Endothelial cell of hepatic sinusoid (primary cell): ENCODE results near the gene KAZN.

ENCODE experiments used
- in situ Hi-C: cut with HindIII; loops from 2 replicates; pipeline ENCODE4 v1.10.0; 2017; ENCODE audit warnings: low sequenced_read_pairs

KAZN gene

DNA sequence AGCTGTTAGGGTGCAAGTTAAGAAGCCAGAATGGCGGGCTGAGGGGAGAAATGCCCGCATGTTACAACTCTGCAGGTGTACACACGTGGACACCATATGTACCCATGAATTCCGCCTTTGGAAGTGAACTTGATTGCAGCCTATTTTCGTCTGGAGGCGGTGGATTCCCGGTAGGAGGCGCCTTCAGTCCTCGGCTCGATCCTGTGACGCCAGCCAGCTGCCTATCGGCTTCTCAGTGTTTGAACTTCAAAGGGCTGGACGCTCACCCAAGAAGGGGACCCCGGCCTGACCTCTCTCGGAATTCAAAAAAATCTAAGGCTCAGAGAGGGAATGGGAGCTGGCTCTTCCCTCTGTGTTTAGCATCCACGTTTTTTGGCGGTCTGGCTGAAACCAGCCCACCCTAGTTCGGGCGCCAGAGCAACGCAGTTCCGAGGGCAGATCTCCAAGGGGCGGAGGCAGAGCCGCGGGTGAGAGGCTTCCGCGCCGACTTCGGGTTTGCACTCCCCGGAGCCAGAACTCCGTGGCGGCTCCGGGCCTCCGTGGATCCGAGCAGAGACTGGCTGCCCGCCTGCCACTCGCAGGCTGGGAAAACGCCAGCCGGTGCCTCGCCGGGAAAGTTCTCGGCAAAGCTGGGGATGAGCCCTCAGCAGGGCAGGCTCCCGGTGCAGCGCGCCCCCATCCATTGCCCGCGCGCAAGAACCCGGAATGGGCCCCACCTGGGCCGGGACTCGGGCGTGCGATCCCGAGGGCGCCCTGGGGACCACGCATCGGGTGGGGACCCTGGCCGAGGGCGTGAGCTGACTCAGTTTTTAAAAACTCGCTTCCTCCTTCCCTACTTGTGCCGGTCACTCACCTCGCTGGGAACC, 554.1 kb downstream of the KAZN start:
- in situ Hi-C loops: no loop called here

DNA sequence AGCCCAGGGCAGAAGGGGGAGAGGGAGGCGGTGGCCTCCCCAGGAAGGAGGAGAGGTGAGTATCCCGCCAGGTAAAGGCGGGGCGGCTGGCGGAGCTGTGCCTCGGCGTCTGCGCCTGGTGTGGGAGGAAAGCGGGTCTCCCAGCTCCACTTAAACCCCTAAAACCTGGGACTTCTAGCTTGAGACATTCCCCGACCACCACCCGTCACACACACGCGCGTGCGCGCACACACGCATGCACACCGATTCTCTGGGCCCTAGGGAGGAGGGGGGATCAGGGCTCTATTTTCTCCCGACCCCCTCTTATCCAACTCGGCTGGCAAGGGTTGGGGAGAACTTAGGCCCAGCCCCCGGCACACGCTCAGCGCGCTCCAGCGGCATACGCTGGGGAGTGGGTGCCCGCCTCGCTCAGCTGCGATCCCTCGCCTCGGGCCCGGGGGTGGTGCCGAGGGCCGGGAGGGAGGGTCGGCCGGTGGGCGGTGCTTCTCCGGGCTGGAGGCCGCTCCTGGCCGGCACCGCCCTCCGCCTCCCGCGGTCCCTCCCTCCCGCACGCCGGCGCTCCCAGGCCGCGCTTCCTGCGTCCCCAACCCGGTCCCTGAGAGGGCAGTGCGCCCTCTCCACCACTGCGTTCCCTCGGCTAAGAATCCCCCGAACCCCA, 554.8 kb downstream of the KAZN start, which contains the start of gene TMEM51:
TMEM51 (plus strand) TSS at position 564 of the 658 bp plus-strand sequence. CDS start 61,341 bp downstream, outside the sequence.
- in situ Hi-C loops: no loop called here

DNA sequence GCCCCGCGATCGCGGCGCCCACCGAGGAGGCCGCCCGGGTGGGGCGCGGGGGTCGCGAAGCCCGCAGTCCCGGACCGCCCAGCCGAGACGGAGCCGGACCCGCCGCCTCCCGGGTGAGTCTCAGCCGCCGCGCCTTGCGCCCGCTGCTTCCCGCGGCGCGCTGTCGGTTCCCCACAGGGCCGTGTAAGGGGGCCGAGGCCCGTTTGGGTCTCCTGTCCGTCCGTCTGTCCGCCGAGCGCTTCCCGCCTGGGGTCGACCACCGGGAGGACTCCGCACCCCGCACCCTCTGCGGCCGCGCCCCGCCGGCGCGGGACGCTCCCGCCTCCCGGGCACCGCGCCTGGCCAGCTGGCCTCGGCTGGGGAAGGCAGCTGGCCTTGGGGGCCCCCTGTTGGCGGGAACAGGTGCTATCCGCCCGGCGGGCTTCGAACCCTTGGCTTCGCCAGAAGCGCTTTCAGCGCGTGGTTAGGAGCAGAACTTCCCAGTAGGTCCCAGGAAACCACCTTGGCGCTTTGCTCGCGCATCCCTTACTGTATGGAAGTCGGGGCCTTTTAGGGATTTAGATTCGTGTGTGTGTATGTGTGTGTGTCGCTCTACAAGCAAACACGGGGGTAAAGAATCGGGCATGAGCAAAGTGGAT, 555.5 kb downstream of the KAZN start:
- in situ Hi-C loops: no loop called here

DNA sequence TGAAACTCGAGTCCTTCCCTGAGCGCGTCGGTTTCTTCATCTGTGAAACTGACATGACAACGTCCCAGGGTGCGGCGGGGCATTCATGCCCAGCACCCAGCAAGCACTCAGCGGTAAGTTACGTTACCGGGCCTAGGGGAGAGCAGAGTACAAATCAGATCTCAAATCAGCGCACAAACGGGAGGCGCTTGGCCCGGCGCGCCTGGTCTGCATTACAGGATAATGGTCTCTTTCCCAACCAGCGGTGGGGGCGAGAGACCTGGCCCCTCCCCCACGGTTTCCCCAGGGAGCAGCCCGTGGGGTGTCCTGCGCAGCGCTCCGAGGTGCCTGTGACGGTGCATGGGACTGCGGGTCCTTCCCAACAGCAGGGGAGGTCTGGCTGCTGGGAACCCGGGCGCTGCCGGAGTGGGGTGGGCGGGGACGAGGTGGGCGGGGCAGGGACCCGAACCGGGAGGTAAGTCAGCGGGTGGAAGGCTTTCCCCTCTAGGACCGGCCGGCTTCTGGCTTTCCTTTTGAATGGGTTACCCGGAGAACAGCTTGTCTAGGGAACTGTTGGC, 556.1 kb downstream of the KAZN start:
- in situ Hi-C loops: no loop called here

DNA sequence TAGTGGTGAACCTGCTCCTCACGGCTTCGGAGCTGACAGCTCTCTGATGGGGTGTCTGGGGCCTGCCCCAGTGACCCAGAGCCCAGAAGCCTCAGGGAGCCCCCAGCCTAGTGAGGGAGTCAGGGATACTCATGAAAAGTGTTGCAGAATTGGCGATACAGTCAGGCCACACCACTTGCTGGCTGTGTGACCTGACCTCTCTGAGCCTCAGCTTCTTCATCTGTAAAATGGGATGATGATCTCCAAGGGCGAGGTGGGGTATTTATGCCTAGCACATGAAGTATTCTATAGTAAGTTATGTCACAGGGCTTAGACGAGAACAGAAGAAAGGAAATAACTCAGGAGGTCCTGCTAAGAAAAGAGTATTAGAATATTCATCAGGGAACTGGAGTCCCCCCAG, 556.7 kb downstream of the KAZN start:
- in situ Hi-C loops: no loop called here

DNA sequence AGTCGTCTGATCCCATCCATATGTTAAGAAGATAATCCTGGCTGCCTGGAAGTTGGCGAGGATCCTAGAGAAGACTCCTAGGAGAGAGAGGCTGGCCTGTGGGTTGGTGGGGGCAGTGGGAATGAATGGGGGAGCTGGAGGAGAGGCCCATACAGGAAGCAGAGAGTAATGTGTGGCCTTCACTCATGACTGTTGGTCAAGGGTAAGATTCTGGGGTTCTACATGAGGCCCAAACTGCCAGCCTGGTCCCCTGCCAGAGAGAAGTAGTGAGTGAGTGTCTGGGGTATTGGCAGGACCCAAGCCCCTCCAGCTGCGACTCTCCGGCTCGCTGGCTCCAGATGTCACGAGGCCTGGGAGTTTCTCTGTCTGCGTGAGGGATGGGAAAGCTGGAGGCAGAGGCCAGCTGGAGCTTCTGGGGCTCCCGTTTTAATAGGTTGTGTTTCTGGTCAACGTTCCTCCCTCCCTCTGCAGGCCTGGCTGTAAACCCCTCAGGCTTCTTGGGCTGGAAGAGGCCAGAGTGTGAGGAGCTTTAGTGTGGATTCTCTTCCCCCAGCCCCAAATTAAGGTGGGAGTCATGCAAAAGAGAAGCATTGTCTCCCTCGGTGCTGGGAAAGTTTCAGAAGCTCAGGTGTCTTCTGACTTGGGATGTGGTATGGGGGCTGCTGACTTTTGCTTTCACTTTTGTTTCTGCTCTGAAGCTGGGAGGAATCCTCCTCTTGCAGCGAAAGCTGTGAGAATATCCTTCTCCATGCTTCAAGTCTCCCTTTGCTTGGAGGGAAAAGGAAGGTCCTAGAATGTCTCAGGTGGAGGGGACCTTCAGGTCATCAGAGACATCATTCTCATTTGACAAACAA, 557.6 kb downstream of the KAZN start:
- in situ Hi-C loops: no loop called here

DNA sequence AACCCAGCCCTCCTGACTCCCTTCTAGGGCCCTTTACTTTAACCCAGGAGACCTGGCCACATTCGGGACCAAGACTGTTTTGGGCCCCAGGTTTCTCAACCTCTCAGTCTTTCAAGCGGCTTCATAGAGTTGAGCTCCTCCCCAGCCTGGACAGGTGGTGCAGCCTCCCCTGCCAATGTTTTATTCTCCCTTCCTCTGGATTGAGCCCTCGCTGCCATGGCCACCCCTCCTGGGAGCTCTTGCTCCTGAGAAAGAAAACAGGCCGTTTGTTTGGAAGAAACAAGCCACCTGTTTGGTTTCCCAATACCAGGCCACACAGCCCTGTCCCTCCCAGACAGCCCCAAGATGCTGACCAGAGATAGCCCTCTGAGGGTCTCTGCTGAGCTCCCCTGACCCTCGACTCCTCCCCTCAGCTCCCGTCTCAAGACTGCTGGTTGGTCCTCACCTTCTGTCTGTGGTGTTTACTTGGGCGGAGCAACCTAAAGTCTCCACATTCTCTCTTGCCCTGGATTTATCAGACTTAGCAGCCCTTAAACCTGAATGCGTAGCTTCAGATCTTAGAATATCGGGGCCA, 558.4 kb downstream of the KAZN start:
- in situ Hi-C loops: no loop called here

DNA sequence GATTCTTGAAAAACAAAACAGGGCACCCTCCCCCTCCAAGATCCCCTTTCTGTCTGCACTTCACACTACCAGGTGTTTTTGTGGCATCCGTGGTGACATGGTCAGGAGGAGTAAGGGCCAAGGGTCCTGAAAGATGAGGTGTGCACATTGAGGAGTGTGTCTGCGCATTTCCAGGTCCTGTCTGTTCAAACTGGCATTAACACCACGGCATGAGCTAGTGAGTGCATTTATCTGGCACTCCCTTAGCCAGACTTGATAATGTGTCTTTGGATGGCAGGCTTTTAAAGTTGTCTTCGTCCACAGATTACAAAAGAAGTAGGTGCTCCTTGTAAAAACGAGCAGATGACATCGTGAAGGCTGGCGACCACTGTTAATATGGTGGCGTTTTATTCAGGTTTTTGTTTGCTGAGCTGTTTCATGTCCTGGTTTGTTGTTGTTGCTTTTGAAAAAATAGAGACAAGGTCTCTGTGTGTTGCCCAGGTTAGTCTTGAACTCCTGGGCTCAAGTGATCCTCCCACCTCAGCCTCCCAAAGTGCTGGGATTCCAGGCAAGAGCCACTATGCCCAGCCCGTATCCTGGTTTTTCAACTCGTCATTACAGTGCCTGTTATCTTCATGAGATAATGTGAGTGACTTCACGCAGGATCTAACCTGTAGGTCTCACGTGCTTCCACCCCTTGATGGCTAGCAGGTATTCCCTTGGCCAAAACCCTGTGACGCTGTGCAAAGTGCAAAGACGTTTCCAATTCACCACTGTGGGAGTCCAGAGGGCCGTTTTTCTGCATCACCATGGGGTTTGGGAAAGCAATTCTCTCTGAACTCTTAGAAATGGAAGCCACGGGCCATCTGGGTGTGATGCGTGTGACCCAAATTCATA, 559.3 kb downstream of the KAZN start:
- in situ Hi-C loops: no loop called here

DNA sequence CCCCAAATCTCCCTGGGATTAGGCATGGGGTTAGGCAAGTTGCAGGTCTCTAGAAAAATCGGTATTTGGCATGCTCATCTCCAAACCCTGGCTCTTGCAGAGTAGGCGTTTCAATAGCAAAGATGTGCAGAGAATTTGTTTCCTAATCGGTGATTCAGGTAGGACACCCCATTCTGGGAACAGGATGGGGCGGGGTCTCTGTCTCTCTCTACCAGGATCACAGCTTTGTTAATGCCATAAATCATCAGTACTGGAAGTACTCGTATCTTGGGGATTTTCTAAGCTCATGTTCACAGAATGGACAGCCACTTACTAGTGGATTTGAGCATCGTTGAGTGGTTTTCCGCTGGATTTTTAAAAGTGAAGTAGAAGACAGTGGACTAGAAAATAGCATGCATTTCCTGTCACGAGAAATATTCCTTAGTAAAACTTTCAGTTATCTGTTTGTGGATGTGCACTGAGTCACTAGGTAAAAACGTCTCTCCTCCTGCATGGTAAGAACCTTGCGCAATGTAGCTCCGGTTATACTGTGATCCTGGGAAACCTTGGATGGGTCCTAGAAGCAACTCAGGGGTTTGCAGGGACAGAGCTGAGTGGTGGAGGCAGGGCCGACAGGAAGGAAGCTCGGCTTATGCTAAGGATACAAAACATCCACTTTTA, 560.2 kb downstream of the KAZN start:
- in situ Hi-C loops: no loop called here

DNA sequence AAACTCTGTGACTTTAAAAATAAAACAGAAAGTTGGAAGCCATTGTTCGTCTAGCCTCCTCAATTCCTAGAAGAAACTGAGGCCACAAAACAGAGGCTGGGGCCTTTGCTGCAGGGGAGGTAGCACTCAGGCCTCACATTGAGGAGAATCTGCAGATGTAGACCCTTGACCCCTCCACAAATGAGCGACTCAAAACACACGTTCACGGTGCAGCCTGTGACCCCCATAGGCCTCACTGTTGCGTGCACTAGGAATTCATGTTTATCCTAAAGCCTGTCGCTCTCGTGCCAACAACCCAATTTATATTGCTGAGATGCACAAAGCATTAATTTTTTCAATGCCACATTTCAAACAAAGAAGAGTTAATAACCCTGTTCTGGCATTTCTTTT, 560.7 kb downstream of the KAZN start:
- in situ Hi-C loops: no loop called here

DNA sequence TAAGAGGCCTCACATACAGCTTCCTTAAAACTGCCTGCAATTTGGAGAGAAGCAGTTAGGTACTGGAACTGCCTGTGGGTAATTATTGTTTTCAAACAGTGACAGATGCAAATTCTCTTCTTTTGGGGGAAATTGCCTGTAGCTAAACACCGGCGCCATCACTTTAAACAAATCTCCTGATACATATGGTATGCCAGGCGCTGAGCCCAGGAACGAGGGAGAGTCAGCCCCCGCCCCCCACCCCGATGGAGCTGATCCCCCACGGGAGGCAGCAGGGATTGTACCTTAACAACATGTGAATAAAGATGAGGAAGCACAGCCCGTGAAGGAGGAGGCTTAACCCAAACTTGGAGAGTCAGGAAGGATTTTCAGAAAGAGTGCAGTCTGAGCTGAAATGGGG, 562.1 kb downstream of the KAZN start:
- in situ Hi-C loops: no loop called here

DNA sequence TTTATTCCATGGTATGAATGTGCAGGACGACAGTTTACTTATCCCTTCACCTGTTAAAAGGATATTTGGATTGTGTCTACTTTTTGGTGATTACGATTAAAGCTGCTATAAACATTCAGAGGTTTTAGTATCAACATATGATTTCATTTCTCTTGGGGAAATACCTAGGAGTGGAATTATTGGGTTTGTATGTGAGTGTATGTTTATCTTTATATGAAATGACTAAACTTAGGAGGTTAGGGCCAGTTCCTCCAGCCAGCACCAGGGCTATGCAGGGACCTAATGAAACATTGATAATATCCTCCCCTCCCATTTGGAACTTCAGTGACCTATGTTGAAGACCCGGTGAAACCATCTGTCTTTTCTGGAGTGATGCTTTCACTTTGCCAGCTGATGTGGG, 568.9 kb downstream of the KAZN start:
- in situ Hi-C loops: no loop called here
